Coronary artery (tissue), 2 donors: Measurements from ENCODE around the gene UFM1.

Experiments
- DNase-seq: peaks from one replicate; pipeline ENCODE4 v3.0.0-alpha.2; 2017; ENCODE audit warnings: low spot score
- H3K27ac ChIP-seq, 2 donors: fragments of 200-600 bp; sonication (generic); one replicate each; pipeline ENCODE4 v1.5.1; 2016 to 2019
- H3K4me3 ChIP-seq: fragments of 200-600 bp; sonication (generic); 2 replicates; pipeline ENCODE4 v1.5.1; 2016; ENCODE audit warnings: mild to moderate bottlenecking, moderate library complexity
- CTCF ChIP-seq: fragments of 200-600 bp; sonication (generic); IDR thresholded peaks from one replicate; pipeline ENCODE4 v1.5.1; 2019; ENCODE audit warnings: antibody characterized with exemption

Gene UFM1

GRCh38 chr13:38398711-38399493, 49.3 kb downstream of the UFM1 start:
- Histone ChIP-seq H3K4me3 (no peak overlapping the region), H3K27ac (peak overlapping the region in 1 of 2 donors; percentile 45)
- TF ChIP-seq CTCF: no peak
- no peak for DNase-seq

GRCh38 chr13:38399535-38399934, 49.9 kb downstream of the UFM1 start:
- TF ChIP-seq CTCF: no peak
- DNase-seq: no peak
- Histone ChIP-seq H3K4me3 (no peak overlapping the region), H3K27ac (no peak overlapping the region)

- Histone ChIP-seq H3K4me3 (no peak overlapping the region), H3K27ac (no peak overlapping the region)
- DNase-seq: no peak
- TF ChIP-seq CTCF: no peak
Measured at GRCh38 chr13:38401276-38401675, 51.6 kb downstream of the UFM1 start.

- H3K27ac ChIP-seq: no peak overlapping the region
- no peak overlapping the region for H3K4me3 ChIP-seq
- no peak for DNase-seq
- no peak for TF ChIP-seq CTCF
Measured at GRCh38 chr13:38405216-38405615, 55.6 kb downstream of the UFM1 start.

GRCh38 chr13:38409771-38410170, 60.1 kb downstream of the UFM1 start:
- no peak overlapping the region for H3K4me3 ChIP-seq
- TF ChIP-seq CTCF: no peak
- no peak for DNase-seq
- H3K27ac ChIP-seq: no peak overlapping the region

- Histone ChIP-seq H3K27ac (no peak overlapping the region), H3K4me3 (no peak overlapping the region)
- DNase-seq: no peak
Measured at GRCh38 chr13:38412266-38412665, 62.6 kb downstream of the UFM1 start.

More at GRCh38 chr13:38412266-38412665, 62.6 kb downstream of the UFM1 start:
- no peak for TF ChIP-seq CTCF
